GM12873 (cell line): Measurements from ENCODE around the gene KRTAP10-2.

Experiments
- CTCF ChIP-seq: IDR thresholded peaks from 2 replicates; pipeline ENCODE4 v1.5.1; 2012; ENCODE audit warnings: low read depth, mild to moderate bottlenecking, moderate library complexity, low read length, control low read depth; ENCODE audit not compliant: insufficient read depth; ENCODE audit errors: missing control alignments

The KRTAP10-2 gene

GRCh38 chr21:44533891-44534627 lies 17.2 kb downstream of the KRTAP10-2 start:
- no peak for TF ChIP-seq CTCF

GRCh38 chr21:44533121-44533890 lies 18.0 kb downstream of the KRTAP10-2 start:
- no peak for TF ChIP-seq CTCF

- no peak for TF ChIP-seq CTCF
Measured at GRCh38 chr21:44532712-44533111, 18.6 kb downstream of the KRTAP10-2 start.

GRCh38 chr21:44531606-44532564 lies 19.4 kb downstream of the KRTAP10-2 start:
- TF ChIP-seq CTCF = no peak

- no peak for TF ChIP-seq CTCF
Measured at GRCh38 chr21:44530903-44531605, 20.3 kb downstream of the KRTAP10-2 start.

GRCh38 chr21:44530221-44530902 lies 20.9 kb downstream of the KRTAP10-2 start:
- no peak for TF ChIP-seq CTCF
